Upper lobe of left lung (tissue), 6 donors: ENCODE data around the gene ABI1. TPM values are rescaled to one million over a fixed set of nuclear protein-coding genes. Genes with fewer than 3 reads are reported as not detected.

ENCODE experiments used
- ATAC-seq, 2 donors: fragments of 200-7000 bp; cut with Tn5 transposase; one replicate each; pipeline ENCODE4 v1.9.1; 2022; ENCODE audit warnings: mild to moderate bottlenecking in 2 of 2, moderate library complexity in 2 of 2; ENCODE audit not compliant: low FRiP score in 2 of 2
- DNase-seq, 2 donors: peaks; one replicate each; pipeline ENCODE4 v3.0.0-alpha.2; 2019 to 2020
- H3K27ac ChIP-seq, 4 donors: fragments of 200-600 bp; sonication (generic); one replicate each; pipeline ENCODE4 v1.5.1; 2016 to 2019
- H3K27me3 ChIP-seq, 4 donors: fragments of 200-600 bp; sonication (generic); one replicate each; pipeline ENCODE4 v1.5.1; 2017 to 2019
- H3K36me3 ChIP-seq, 4 donors: fragments of 200-600 bp; sonication (generic); one replicate each; pipeline ENCODE4 v1.5.1; 2016 to 2019
- H3K4me1 ChIP-seq, 4 donors: fragments of 200-600 bp; sonication (generic); one replicate each; pipeline ENCODE4 v1.5.1; 2018 to 2019
- H3K4me3 ChIP-seq, 4 donors: fragments of 200-600 bp; sonication (generic); one replicate each; pipeline ENCODE4 v1.5.1; 2017 to 2019; ENCODE audit warnings: mild to moderate bottlenecking in 2 of 4, moderate library complexity in 1 of 4
- H3K9me3 ChIP-seq, 4 donors: fragments of 200-600 bp; sonication (generic); one replicate each; pipeline ENCODE4 v1.5.1; 2018 to 2019
- CTCF ChIP-seq, 6 experiments: fragments of 450-650 bp in 4 of 6; fragments of 200-600 bp in 2 of 6; sonication (generic) in 2 of 6; IDR thresholded peaks; one replicate each; pipeline ENCODE4 v1.5.1; 2016 to 2019; ENCODE audit warnings: antibody characterized with exemption in 6 of 6
- EP300 ChIP-seq, 4 donors: sonication (generic); formaldehyde crosslinking; IDR thresholded peaks; one replicate each; pipeline ENCODE4 v1.5.1; 2017; ENCODE audit warnings: antibody characterized with exemption in 4 of 4, control low read depth in 2 of 4
- POLR2A ChIP-seq, 4 donors: fragments of 450-650 bp; IDR thresholded peaks; one replicate each; pipeline ENCODE4 v1.5.1; 2016 to 2017; ENCODE audit warnings: antibody characterized with exemption in 4 of 4, mild to moderate bottlenecking in 2 of 4
- POLR2AphosphoS5 ChIP-seq, 2 donors: sonication (generic); formaldehyde crosslinking; IDR thresholded peaks; one replicate each; pipeline ENCODE4 v1.5.1; 2017; ENCODE audit warnings: antibody characterized with exemption in 2 of 2
- WGBS, 2 donors: methylation state at CpG; one replicate each; pipeline ENCODE4 v1.1.5; 2017 to 2018; 5-methylcytosine and 5-hydroxymethylcytosine counted together
- total RNA-seq, 6 donors: library from RNA; depleted of rRNA in 4 of 6; stranded (reverse); fragments of >200 nt in 4 of 6; gene quantifications; one replicate each; pipeline versions ENCODE4 v1.1.0 to v1.2.1, GENCODE V29; 2016 to 2021
- donor health status: DM: no; HTN: no; CAD: no; lungs with moderate emphysema.
- donor health status: DM: no; HTN: yes; CAD: no; lungs with severe emphysema.

ABI1 gene
- total RNA-seq, 6 donors from 2014 or later, result 23.5 to 57.6 (median 48.6) TPM

DNA sequence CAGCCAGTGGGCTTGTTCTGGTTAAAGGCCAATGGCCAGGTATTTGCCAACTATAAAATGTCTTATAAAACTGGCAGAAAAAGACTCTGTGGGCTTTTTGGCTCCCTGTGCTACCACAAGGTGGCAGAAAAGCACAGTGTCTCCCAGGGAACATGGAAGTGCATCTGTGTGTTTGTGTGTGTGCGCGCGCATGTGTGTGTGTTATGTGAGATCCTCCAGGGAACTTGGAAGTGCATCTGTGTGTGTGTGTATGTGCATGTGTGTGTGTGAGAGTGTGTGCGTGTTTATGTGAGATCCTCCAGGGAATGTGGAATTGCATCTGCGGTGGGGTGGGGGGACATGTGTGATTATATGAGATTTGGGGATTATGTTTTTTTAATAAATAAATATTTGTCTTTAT lies 30.2 kb upstream of the ABI1 start:
- no peak for DNase-seq
- no peaks in the 10 kb centered on the region for H3K27me3 ChIP-seq
- peak in 1 of 2 donors; percentile 14 for ATAC-seq
- no peak overlapping the region for H3K27ac ChIP-seq
- no peaks in the 10 kb centered on the region for H3K9me3 ChIP-seq
- no peak for TF ChIP-seq EP300 (IDR thresholded peaks at IDR 0.05)
- TF ChIP-seq POLR2A (IDR thresholded peaks at IDR 0.05), result no peak
- peak in 2 of 6 experiments; percentile 11 to 35 for TF ChIP-seq CTCF (IDR thresholded peaks at IDR 0.05)
- TF ChIP-seq POLR2AphosphoS5 (IDR thresholded peaks at IDR 0.05), result no peak
- WGBS, 2 donors, result 62 to 81% methylated on average over 5 of the region's 5 CpGs
- H3K4me1 ChIP-seq, result no peaks in the 10 kb centered on the region
- no peak overlapping the region for H3K4me3 ChIP-seq
- H3K36me3 ChIP-seq, result no peaks in the 10 kb centered on the region

GRCh38 chr10:26887611-26888215 lies 27.0 kb upstream of the ABI1 start:
- no peak overlapping the region for H3K4me3 ChIP-seq
- no peak for TF ChIP-seq POLR2AphosphoS5 (IDR thresholded peaks at IDR 0.05)
- no peak for TF ChIP-seq POLR2A (IDR thresholded peaks at IDR 0.05)
- TF ChIP-seq EP300 (IDR thresholded peaks at IDR 0.05), result no peak
- no peak for TF ChIP-seq CTCF (IDR thresholded peaks at IDR 0.05)
- no peaks in the 10 kb centered on the region for H3K4me1 ChIP-seq
- H3K36me3 ChIP-seq, result no peaks in the 10 kb centered on the region
- ATAC-seq (no peak), DNase-seq (no peak)
- H3K27me3 ChIP-seq, result no peaks in the 10 kb centered on the region
- H3K9me3 ChIP-seq, result no peaks in the 10 kb centered on the region
- WGBS, 2 donors, result 84 to 88% methylated on average over 2 to 3 of the region's 3 CpGs
- H3K27ac ChIP-seq, result no peak overlapping the region

DNA sequence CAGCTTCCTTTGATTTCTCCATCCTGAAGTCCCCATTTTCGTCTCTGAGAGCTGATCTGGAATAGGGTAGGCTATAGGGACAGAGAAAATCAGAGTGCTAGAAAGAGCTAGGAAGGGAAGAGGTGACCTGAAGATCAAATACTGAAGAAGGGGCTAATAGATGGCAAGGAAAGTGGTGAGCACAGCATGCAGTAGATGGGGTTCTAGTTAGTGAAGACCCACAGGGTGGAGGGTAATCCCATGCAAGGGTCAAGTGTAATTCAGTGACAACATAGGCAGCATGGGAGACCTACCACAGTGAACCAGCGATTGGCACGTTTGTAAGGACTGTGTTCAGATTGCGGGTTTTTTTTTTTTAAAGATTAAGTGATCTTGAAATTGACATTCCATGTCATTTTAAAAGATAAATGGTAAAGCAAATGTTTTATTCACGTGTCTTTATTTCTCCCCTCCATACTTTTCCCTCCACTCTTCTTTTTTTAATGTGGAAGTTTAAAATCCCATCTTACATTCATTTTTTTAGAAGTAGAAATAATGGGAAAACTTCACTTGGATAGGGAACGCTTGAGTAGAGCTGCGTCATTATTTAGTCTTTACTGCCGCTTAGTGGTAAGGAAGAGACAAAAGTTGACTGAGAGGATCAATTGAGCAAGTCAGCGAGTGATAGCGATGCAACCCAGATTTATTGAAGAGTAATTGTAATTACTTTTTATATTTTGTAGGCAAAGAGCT lies 21.0 kb upstream of the ABI1 start:
- Histone ChIP-seq H3K4me1 (peaks cover 0 to 8% (median 0%) of the 10 kb centered on the region in 4 donors), H3K36me3 (no peaks in the 10 kb centered on the region), H3K9me3 (no peaks in the 10 kb centered on the region), H3K27me3 (no peaks in the 10 kb centered on the region), H3K4me3 (no peak overlapping the region), H3K27ac (no peak overlapping the region)
- TF ChIP-seq EP300 (IDR thresholded peaks at IDR 0.05) (no peak), POLR2A (IDR thresholded peaks at IDR 0.05) (no peak), CTCF (IDR thresholded peaks at IDR 0.05) (peak; percentile 50 to 79 (median 60)), POLR2AphosphoS5 (IDR thresholded peaks at IDR 0.05) (no peak)
- WGBS, 2 donors, result 13 to 16% methylated on average over 10 of the region's 10 CpGs
- DNase-seq (no peak), ATAC-seq (peak in 1 of 2 donors; percentile 86)

DNA sequence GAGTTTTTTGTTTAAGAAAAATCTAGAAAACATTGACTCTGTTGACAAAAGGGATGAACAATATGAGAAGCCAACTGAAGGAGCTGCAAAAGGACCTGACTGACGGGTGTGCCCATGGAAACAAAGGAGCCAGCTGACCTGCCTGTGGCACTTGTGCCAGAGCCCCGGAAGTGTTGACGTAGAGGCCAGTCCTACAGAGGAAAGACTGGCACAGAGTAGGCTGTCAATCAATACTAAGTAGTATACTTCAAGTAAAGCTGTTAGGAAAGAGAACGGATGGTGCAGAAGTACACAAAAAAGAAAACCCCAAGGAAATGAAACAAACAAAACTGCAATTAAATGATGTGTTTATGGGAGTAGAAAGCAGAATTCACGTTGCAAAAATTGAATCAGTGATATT lies 19.0 kb upstream of the ABI1 start:
- Histone ChIP-seq H3K4me1 (peaks cover 0 to 8% (median 0%) of the 10 kb centered on the region in 4 donors), H3K27me3 (no peaks in the 10 kb centered on the region), H3K9me3 (no peaks in the 10 kb centered on the region), H3K4me3 (no peak overlapping the region), H3K27ac (no peak overlapping the region), H3K36me3 (no peaks in the 10 kb centered on the region)
- TF ChIP-seq EP300 (IDR thresholded peaks at IDR 0.05), result no peak
- no peak for TF ChIP-seq POLR2A (IDR thresholded peaks at IDR 0.05)
- TF ChIP-seq POLR2AphosphoS5 (IDR thresholded peaks at IDR 0.05), result no peak
- no peak for TF ChIP-seq CTCF (IDR thresholded peaks at IDR 0.05)
- ATAC-seq (peak; percentile 54 to 79), DNase-seq (peak in 1 of 2 donors; percentile 94)
- WGBS, 2 donors, result 23 to 24% methylated on average over 5 of the region's 5 CpGs
